Testis (tissue), 2 donors: ENCODE data around the gene CHD2.

Experiments used
- POLR2A ChIP-seq: fragments of 450-650 bp; IDR thresholded peaks from one replicate; pipeline ENCODE4 v1.6.1; 2017; ENCODE audit warnings: antibody characterized with exemption, mild to moderate bottlenecking, moderate library complexity
- TF ChIP-seq, protein P1 (sequence below), 3 experiments: fragments of 450-650 bp in 2 of 3; fragments of 200-600 bp in 1 of 3; sonication (generic) in 1 of 3; IDR thresholded peaks; one replicate each; pipeline ENCODE4 v1.5.1; 2016 to 2019; ENCODE audit warnings: antibody characterized with exemption in 3 of 3, mild to moderate bottlenecking in 2 of 3, moderate library complexity in 1 of 3

GRCh38 chr15:92886815-92887214, 13.3 kb upstream of the CHD2 start:
- TF ChIP-seq, protein P1, sequence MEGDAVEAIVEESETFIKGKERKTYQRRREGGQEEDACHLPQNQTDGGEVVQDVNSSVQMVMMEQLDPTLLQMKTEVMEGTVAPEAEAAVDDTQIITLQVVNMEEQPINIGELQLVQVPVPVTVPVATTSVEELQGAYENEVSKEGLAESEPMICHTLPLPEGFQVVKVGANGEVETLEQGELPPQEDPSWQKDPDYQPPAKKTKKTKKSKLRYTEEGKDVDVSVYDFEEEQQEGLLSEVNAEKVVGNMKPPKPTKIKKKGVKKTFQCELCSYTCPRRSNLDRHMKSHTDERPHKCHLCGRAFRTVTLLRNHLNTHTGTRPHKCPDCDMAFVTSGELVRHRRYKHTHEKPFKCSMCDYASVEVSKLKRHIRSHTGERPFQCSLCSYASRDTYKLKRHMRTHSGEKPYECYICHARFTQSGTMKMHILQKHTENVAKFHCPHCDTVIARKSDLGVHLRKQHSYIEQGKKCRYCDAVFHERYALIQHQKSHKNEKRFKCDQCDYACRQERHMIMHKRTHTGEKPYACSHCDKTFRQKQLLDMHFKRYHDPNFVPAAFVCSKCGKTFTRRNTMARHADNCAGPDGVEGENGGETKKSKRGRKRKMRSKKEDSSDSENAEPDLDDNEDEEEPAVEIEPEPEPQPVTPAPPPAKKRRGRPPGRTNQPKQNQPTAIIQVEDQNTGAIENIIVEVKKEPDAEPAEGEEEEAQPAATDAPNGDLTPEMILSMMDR (IDR thresholded peaks at IDR 0.05), result no peak
- TF ChIP-seq POLR2A, result no peak
